Mesothelial cell of epicardium (in vitro differentiated cells): ENCODE measurements around the gene SNX14. TPM values are rescaled to one million over a fixed set of nuclear protein-coding genes. Genes with fewer than 3 reads are reported as not detected.
"Not testable (repeated sequence)": the region's sequence is repeated elsewhere in the genome, so short reads cannot be mapped to it uniquely, and the experiment has no call there.

Experiments used
- DNase-seq, 2 experiments: peaks; one replicate each; pipeline ENCODE4 v3.0.0; 2021; ENCODE audit warnings: low spot score in 2 of 2; ENCODE audit not compliant: unreplicated experiment in 2 of 2
- H3K27ac Mint-ChIP-seq: 2 replicates; pipeline ENCODE4 v1.8.0; 2021; ENCODE audit warnings: mixed read lengths
- H3K27me3 Mint-ChIP-seq: 2 replicates; pipeline ENCODE4 v1.8.0; 2021; ENCODE audit warnings: low read depth, mixed read lengths
- H3K36me3 Mint-ChIP-seq: 2 replicates; pipeline ENCODE4 v1.8.0; 2021; ENCODE audit warnings: mixed read lengths
- H3K4me1 Mint-ChIP-seq: 2 replicates; pipeline ENCODE4 v1.8.0; 2021; ENCODE audit warnings: mixed read lengths
- H3K4me3 Mint-ChIP-seq: 2 replicates; pipeline ENCODE4 v1.8.0; 2021; ENCODE audit warnings: mild to moderate bottlenecking, moderate library complexity, mixed read lengths
- H3K9me3 Mint-ChIP-seq: 2 replicates; pipeline ENCODE4 v1.8.0; 2021; ENCODE audit warnings: mixed read lengths
- total RNA-seq: library from RNA; stranded (reverse); gene quantifications from 3 replicates; pipeline ENCODE4 v1.2.1, GENCODE V29; 2021
- TF ChIP-seq, protein P1 (sequence below): fragments of 200-600 bp; sonication (generic); IDR thresholded peaks from one replicate; pipeline ENCODE4 v1.5.0; 2021; ENCODE audit warnings: antibody characterized with exemption; ENCODE audit not compliant: unreplicated experiment

SNX14 gene
- total RNA-seq, 1 donor from 2014 or later: 73.3 TPM

DNA sequence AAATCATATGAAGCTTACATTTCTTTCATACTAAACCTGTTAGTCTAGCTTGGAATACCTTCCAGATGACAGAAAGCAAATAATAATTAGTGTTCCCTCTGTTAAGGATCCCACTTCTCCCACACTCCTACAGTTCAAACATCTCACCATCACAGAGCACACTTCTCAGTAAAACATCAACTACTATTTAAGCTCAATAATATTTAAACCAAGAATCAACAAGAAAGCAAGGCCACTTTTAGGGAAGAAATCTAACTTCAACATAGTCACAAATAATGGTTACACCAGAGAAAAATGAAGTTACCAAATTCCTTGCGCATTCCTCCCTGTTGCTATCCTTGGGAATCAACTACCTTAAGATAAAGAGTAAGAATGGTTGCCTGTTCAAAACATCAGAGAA, 1.6 kb downstream of the SNX14 start:
- Mint-ChIP-seq H3K9me3 (peaks cover 21% of the 10 kb centered on the region), H3K27me3 (no peaks in the 10 kb centered on the region), H3K4me3 (peak overlapping the region; percentile 96), H3K4me1 (peaks cover 14% of the 10 kb centered on the region), H3K27ac (peak overlapping the region; percentile 72), H3K36me3 (peaks cover 20% of the 10 kb centered on the region)
- DNase-seq: no peak
- TF ChIP-seq, protein P1, sequence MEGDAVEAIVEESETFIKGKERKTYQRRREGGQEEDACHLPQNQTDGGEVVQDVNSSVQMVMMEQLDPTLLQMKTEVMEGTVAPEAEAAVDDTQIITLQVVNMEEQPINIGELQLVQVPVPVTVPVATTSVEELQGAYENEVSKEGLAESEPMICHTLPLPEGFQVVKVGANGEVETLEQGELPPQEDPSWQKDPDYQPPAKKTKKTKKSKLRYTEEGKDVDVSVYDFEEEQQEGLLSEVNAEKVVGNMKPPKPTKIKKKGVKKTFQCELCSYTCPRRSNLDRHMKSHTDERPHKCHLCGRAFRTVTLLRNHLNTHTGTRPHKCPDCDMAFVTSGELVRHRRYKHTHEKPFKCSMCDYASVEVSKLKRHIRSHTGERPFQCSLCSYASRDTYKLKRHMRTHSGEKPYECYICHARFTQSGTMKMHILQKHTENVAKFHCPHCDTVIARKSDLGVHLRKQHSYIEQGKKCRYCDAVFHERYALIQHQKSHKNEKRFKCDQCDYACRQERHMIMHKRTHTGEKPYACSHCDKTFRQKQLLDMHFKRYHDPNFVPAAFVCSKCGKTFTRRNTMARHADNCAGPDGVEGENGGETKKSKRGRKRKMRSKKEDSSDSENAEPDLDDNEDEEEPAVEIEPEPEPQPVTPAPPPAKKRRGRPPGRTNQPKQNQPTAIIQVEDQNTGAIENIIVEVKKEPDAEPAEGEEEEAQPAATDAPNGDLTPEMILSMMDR: no peak

DNA sequence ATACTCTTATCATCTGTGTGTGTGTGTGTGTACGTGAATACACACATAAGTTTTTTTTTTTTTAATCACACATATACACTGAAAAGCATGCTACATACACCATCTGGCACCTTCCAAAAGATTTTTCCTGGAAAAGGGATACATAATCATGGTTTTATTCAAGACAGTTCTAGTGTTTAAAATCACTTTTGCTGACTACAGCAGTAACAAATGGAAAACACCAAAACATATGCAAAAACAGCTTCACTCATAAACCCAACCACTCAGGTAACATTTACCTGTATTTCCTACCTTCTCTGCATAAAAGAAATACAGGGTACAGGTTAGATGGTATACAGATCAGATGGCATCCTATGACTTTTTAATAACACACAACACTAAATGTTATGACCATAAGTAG, 2.5 kb downstream of the SNX14 start:
- Mint-ChIP-seq H3K4me3 (no peak overlapping the region), H3K36me3 (peaks cover 21% of the 10 kb centered on the region), H3K9me3 (peaks cover 21% of the 10 kb centered on the region), H3K27ac (no peak overlapping the region), H3K27me3 (no peaks in the 10 kb centered on the region), H3K4me1 (peaks cover 14% of the 10 kb centered on the region)
- no peak for DNase-seq
- TF ChIP-seq, protein P1: no peak

GRCh38 chr6:85585741-85586140, 7.9 kb downstream of the SNX14 start:
- H3K36me3 Mint-ChIP-seq: peaks cover 63% of the 10 kb centered on the region

DNA sequence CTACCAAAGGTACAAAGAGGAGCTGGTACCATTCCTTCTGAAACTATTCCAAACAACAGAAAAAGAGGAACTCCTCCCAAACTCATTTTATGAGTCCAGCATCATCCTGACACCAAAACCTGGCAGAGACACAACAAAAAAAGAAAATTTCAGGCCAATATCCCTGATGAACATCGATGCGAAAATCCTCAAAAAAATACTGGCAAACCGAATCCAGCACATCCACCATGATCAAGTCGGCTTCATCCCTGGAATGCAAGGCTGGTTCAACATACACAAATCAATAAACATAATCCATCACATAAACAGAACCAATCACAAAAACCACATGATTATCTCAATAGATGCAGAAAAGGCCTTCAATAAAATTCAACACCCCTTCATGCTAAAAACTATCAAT, 10.8 kb downstream of the SNX14 start:
- H3K4me3 Mint-ChIP-seq, H3K27me3 Mint-ChIP-seq, H3K4me1 Mint-ChIP-seq, H3K27ac Mint-ChIP-seq, DNase-seq: not testable (repeated sequence)
- peaks cover 46% of the 10 kb centered on the region for H3K9me3 Mint-ChIP-seq
- H3K36me3 Mint-ChIP-seq: peaks cover 50% of the 10 kb centered on the region

More at GRCh38 chr6:85585741-85586140, 7.9 kb downstream of the SNX14 start:
- H3K4me3 Mint-ChIP-seq: no peak overlapping the region
- H3K9me3 Mint-ChIP-seq: peaks cover 66% of the 10 kb centered on the region
- H3K4me1 Mint-ChIP-seq: no peaks in the 10 kb centered on the region
- DNase-seq: no peak
- no peak overlapping the region for H3K27ac Mint-ChIP-seq
- no peaks in the 10 kb centered on the region for H3K27me3 Mint-ChIP-seq
- TF ChIP-seq, protein P1: no peak

- Mint-ChIP-seq H3K4me1 (no peaks in the 10 kb centered on the region), H3K36me3 (peaks cover 48% of the 10 kb centered on the region), H3K27ac (no peak overlapping the region), H3K9me3 (peaks cover 46% of the 10 kb centered on the region), H3K27me3 (no peaks in the 10 kb centered on the region), H3K4me3 (no peak overlapping the region)
- no peak for DNase-seq
- TF ChIP-seq, protein P1: no peak
These were observed 12.1 kb downstream of the SNX14 start for GRCh38 chr6:85581572-85581971.

GRCh38 chr6:85580878-85581267, 12.8 kb downstream of the SNX14 start:
- TF ChIP-seq, protein P1: no peak
- Mint-ChIP-seq H3K4me1 (no peaks in the 10 kb centered on the region), H3K9me3 (peaks cover 44% of the 10 kb centered on the region), H3K36me3 (peaks cover 45% of the 10 kb centered on the region), H3K27ac (no peak overlapping the region), H3K4me3 (no peak overlapping the region), H3K27me3 (no peaks in the 10 kb centered on the region)
- DNase-seq: no peak
